ENCODE measurements around the gene PJA1.

Gene PJA1

DNA sequence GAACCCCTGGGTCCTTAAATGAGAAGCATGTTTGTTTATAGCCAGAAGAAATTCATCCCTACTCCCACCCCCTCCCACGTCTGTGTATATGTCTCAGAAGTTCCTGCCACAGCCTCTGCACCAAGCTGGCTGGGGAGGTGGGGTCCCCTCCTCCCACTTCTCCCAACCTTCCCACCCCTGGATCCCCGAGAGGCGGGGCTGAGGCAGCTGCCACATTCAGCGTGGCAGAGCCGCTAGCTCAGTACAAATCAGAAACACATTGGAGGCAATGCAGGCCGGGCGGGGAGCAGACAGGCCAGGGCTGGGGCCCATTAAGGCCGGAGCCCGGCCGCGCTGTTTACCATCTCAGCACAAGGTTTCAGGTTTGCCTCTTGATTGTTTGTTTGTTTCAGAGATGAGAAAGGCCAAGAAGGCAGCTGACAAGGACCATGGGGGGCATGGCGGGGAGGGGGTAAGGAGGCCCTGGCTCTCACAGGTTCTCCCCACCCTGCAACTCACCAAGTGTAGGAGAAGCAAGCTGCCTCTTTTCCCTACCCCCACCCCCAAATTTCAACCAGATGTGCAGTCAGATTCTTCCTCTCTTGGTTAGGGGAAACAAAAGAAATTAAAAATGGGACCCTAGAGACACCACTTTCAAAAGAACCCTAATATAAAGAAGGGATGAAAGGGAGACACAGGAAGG lies 22.3 kb downstream of the PJA1 start:
- no peak for DNase-seq (ENCODE audit: low spot score)

DNA sequence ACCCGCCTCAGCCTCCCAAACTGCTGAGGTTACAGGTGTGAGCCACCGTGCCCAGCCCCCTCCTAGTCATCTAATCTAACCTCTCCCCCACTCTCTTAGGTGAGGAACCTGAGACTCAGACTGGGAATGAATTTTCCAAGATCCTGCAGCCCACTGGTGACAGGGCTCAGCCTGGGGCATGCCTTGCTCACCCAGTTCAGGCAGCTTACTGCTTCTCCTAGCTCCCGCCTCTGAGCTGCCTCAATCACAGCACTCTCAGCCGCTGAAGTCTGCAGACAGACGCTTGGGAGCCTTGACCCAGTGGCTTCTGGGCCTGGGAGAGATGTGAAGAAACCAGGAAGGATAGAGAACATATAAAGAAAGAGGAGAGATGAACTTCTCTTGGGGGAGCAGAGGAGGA lies 24.4 kb downstream of the PJA1 start:
- no peak for DNase-seq (ENCODE audit: low spot score)

DNA sequence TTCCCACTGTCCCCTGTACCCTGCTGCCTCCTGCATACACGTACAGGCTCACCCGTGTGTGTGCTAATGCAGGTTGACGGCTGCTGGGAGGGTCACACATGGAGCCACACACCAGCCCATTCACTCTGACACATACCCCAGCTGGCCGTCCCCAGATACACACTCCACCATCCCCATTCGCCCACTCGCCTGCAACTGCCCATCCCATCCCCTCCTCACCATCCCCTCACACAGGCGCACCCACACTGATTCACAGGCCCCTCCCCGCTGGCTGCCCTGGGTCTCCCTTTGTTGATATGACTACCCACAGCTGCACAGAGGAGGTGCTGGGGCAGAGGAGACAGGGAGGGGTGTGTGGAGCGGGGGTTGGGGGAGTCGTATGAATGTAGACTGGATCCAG lies 25.7 kb downstream of the PJA1 start:
- no peak for DNase-seq (ENCODE audit: low spot score)

DNA sequence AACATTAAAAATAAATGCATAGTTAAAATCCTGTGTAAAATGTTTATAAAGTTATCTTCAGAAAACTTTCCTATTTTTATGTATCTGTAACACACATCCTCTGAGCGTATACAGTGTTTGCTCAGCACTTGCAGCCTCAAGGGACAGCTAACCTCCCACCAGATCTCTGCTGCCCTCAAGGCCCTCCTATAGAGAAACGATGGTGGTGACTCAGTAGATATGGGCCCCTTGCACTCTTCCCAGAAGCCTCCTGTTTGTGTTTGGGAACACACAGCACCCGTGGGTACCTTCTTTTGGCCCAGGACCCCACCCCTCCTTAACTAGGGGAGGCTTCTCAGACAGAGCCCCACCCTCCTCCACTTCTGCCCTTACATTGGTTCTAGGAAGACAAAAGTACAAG lies 26.7 kb downstream of the PJA1 start:
- DNase-seq (ENCODE audit: low spot score), result no peak

DNA sequence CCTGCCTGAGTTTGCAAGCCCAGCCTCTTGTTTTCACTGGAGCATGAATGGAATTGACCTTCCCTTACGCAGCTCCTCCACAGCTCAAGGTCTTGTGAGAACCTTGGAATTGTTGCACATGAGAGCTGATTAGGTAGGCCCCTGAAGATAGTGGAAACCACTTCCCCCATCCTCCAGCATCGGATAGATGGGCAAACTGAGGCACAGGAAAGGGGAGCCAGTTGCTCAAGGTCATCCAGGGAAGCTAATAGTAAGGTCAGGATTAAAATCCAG lies 27.2 kb downstream of the PJA1 start:
- no peak for DNase-seq (ENCODE audit: low spot score)

DNA sequence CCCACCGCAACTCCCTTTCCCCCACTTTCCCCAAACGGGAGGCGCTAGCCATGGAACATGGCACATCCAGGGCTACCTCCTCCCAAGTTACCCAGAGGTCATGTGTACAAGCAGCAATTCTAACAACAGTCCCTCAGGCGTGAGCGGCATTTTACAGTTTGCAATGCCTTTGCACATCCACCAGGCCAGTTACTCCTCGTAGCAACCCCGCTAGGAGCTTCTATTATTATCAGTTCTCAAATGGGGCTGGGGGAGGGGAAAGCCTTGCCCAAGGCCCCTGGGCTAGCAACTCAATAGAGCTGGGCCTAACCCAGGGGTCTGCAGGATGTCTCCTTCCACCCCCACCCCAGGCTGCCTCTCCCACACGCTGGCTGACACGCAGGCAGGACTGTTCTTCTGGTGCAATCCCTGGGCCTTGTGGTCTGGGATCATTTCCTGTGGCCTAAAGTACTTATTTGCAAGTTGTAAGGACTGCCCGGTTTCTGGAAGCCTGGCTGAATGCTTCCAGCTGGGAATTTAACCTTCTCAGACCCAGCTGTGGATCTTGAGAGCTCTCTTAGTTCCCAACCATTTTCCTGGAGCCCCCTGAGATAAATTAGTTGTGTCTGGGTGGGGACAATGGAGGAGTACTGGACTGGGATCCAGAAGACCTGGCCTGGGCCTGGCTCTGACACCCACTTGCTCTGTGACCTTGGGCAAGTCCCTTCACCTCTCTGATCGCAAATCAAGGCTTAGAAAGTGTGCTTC lies 27.7 kb downstream of the PJA1 start:
- no peak for DNase-seq (ENCODE audit: low spot score)

DNA sequence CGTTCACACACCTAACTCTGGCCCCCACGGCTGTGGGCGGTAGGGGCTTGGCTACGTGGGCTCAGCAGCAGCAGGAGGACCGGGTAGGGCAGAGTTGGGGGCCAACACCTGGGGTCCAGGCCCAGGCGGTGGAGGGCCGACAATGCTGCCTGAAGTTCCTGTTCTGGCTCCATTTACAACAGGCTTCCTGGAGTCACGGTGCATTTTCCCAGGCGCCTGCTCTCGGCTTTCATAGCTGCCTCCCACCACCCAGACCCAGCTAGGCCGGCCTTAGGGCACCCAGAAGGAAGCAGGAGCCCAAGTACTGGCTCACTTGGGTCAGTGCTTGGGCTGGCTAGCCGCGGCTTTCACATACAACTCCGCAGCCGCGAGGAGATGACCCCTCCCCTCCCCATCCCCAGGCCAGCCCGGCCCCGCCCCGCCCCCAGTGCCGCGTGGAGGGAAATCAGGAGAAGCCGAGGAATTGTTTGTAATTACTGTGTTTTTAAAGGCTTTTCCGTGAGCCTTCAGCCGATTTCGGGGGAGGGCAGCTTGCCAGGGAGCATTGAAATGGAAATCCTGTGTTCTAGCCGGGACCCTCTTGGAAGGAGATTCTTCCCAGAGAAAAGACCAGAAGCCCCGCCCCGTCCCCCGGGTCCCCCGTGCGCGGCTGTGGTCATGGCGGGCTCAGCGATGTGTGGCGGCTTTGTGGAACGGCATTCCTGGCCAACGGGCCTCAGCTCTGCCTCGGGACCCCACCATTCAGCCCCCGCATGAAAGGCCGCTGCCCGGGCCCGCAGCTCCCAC lies 28.5 kb downstream of the PJA1 start:
- no peak for DNase-seq (ENCODE audit: low spot score)

DNA sequence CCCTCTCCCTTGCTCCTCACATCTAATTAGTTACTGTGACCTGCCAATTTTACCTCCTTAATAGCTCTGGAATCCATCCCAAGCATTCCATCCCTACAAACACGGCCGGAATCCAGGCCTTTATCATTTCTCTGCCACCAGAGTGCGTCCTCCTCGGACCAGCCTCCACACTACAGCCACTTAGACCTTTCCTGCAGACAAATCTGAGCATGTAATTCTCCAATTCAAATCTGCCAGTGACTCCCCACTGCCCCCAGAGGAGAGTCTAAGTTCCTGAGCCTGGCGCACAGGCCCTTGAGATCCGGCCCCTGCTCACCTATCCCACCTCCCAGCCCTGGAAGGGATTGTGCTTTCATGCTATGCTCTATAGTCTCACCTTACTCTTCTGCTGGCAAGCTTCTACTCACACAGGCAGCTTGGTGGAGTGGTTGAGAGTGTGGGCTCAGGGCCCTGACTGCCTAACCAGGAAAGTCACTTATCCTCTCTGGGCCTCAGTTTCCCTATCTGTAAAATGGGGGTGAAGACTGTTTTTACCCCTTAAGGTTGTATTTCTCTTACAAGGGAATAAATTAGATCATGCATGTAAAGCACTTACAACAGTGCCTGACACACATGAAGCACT lies 31.2 kb downstream of the PJA1 start:
- DNase-seq (ENCODE audit: low spot score), result no peak

DNA sequence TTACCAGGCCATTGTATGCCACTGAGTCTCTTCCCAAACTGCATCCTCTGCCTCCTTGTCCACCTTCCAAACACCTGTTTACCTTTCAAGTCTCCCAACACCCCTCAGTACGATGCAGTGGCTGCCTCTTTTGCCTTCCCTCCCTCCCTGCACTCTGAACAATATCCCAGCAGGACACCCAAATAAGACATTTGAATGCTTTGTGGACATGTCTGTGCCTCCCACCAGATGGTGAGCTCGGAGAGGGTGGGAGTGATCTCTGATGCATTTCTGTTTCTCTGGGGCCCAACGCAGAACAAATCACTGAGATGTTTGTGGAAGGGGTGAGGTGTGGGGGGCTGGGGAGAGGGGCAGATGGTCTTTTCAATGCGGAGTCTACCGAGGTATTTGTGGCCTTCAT lies 33.4 kb downstream of the PJA1 start:
- no peak for DNase-seq (ENCODE audit: low spot score)

DNA sequence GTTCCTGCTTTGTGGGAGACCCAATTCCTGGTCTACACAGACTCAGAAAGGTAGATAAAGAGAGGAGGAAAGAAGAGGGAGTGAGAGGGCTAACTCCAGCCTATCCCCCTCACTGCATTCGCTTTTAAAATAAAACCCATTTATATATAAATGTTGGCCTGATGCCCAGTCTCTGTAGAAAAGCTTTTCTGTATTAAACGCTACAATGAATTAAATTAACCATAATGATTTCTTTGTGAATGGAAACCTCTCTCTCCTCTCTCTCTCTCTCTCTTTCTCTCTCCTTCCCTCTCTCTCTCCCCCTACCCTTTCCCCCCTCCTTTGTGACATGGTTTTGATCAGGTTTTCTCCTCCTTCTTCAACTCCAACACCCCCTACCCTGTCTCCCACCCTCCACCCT lies 34.8 kb downstream of the PJA1 start:
- peak; percentile 30 for DNase-seq (ENCODE audit: low spot score)

DNA sequence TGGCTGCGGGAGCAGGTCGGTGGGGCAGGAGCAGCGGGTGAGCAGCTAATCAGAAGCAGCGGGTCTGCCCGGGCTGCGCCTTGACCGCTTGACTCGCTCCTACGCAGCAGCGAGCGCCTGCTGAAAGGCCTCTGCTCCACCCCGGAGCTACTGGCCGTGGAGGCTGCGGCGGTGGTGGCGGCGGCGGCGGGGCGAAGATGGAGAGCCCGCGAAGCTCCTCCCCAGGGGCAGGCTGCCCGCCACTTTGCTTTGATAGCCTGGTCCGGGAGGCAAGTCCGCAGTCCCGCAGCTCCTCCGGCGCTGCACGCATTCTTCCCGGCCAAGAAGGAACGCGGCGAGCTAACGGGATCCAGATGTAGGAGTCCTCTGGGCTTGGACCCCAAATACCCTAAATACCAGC lies 36.7 kb downstream of the PJA1 start:
- no peak for DNase-seq (ENCODE audit: low spot score)

DNA sequence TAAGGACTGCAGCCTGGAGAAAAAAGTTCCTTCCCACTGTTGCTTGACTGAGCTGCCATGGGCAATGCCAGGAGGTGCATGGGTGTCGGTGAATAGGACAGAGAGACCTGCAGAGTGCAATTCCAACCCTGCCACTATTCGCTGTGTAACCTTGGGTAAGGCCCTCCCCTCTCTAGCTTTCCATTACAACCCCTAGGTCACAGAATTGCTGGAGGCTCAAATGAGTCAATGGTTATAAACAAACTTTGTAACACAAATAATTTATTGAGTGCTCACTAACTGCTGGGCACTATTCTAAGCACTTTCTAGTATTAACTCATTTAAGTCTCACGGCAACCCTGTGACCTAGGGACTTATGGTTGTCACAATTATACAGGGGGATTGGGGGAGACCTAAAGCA lies 37.8 kb downstream of the PJA1 start:
- no peak for DNase-seq (ENCODE audit: low spot score)

DNA sequence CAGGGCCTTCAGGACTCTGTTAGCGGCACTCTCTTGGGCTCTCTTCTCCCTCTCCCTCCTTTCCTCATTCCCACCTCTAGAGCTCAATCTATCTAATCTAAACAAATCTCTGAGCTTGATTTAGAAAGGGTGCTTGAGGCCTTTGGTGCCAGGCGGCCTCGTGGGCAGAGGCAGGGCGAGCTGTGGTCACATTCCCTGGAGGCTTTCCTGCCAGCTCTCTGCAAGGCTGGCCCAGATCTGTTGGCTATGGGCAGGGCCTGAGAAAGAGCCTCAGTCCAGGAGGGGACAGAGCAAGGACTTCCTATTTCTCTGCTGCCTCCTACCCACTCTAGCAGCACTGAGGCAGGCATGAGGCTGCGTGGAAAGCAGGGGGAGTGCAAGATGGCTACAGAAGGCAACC lies 38.6 kb downstream of the PJA1 start:
- no peak for DNase-seq (ENCODE audit: low spot score)

DNA sequence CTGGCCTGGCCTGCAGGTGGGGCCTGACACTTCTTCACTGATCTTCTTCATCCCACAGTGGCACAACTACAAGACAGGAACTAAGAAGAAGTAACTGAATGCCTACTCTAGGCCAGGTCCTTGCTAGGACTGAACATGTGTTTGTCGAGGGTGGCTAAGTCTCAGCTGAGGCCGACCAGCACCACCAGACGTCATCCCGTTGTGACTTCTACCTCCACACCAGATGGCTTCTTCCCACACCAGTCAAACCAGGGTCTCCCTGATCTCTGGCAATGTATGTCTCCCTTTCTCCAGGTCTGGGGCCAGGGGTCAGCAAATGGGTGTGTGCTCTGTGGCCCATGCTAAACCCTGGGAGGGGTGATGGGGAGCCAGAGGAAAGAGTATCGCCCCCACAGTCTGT lies 40.2 kb downstream of the PJA1 start:
- no peak for DNase-seq (ENCODE audit: low spot score)

DNA sequence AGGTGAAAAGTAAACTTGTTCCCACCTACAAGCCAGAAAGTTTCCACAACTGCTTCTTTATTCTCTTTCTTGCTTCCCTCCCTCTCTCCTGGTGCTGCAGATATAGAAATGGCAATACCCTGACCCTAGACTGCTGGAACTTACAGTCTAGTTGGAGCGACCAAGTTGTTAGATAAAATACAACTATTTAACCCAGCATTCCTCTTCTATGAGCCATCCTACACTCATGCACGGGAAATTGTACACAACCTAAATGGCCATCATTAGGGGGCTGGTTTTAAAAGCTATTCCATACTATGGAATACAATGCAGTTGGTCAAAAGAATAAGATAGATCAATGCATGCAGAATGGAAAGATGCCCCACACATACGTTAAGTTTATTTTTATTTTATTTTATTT lies 41.1 kb downstream of the PJA1 start:
- no peak for DNase-seq (ENCODE audit: low spot score)

DNA sequence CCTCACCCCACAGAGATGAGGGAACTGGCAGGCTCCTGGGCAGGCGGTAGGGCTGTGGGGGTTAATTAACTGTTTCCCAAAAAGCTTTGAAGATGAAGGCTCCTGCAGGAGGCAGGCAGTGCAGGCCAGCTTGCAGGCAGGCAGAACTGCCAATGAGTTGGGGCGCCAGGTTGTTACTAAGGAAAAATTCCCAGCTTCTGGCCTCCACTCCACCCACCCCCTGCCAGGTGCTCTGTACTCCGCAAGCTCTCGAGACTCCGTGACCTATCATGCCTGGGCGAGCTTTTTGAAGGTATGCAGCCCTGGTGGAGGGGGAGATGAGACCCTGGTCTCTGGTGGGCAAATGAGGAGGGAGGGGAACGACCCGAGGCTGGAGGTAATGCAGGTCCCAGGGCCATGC lies 41.8 kb downstream of the PJA1 start:
- no peak for DNase-seq (ENCODE audit: low spot score)

DNA sequence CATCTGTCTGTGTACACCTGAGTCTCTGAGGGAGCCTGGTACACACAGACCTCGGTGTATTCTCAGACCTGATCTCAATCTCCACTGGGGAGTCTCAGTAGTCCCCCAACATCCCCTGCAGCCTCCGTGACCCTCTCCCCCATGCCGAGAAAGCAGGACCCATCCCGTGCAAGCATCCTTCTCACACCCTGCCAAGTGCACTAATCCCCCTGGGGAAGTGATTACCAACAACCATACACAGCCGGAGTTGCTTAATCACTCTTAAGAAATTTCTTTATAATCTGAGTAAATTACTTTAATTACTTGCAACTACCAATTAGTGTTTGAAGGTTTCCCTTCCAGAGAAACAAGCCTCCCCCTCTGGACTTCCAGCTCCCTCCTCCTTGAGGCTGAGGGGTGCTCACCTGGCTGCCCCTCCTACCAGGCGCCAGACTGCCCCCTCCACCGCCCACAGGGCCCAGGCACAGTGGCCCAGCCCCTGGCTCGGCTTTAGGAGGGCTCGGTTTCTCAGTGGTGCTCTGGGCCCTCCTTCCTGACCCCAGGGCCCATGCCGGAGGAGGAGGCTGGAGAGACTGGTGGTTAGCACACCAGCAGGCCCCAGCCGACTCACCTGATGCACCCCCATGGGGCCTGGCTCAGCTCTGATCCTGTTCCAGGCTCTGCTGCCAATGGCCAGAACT lies 43.8 kb downstream of the PJA1 start:
- no peak for DNase-seq (ENCODE audit: low spot score)

DNA sequence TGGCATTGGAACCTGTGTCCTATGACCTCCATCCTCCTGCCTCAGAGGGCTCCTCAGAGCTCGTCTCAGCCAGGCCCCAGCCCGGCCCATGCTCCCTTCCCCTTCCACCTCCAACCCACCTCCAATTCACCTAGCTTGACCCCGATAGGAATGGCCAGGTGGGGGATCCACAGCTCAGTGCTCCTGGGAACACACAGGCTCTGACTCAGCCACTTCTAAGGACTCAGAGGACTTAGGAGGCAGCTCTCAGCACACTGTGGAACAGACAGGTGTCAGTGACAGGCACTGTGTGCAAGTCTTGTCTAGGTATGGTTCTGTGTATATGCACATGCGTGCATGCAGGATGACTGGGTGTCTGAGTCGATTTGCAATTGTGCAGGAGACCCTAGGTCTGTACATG lies 44.8 kb downstream of the PJA1 start:
- DNase-seq (ENCODE audit: low spot score), result no peak

DNA sequence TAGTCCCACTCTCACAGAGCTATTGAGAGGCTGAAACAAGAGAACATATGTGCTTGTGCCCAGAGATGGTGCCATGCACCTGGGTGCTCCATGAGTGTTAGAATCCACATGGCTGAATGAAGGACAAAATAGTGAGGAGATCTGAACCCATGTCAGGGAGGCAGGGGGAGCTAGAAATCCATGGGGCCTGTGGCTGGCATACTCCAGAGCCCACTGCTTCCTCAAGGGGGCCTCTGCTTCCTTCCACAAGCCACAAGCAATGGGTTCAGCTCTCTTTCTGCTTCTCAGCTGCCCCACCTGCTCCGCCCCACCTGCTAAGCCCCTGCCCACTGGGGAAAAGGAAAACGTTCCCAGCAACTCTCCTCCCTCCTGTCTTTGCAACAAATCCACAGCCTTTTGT lies 46.1 kb downstream of the PJA1 start:
- no peak for DNase-seq (ENCODE audit: low spot score)

DNA sequence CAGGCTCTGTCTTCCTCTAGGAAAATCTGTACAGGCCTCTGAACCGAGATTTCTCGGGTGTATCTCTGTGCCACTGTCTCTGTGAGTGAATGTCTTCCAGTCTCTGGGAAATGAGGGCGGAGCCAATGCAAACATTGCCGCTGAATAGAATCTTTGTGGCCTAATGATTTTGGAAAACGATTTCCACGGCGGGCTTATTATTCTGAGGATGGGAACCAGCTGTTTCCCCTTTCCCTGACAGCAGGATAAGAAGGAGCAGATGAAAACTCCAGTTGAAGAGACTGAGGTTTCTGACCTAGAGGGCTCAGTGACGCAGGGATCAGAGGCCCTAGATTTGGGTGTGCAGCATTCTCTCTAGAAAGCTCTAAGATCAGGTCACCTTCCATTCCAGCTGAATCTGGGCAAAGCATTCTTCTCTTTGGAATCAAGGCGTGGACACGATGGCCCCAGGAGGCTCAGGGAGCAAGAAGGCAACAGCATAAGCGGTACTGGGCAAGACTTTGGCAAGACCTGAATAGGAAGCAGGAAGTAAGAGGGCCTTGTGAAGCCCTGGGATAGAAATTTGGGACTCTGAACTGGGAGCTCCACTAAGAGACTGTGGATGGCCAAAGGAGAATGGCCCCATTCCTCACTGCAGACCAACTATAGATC lies 47.3 kb downstream of the PJA1 start:
- DNase-seq (ENCODE audit: low spot score), result no peak

DNA sequence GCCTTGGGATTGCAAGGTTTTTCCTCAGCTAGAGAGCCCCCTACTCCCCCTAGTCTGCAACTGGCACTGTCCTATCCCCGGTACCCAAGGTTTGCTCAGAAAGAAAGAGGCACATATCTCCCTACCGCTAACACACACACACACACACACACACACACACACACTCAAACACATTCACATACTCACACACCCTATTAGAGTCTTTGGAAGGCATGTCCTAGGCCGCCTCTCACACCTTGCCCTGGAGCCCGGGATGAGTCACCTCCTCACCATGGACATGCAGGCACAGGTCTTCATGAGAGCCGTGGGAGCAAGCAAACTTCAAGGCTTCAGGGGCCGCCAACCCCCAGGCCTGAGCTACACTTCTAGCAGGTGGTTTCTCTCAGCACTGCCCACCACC lies 49.2 kb downstream of the PJA1 start:
- DNase-seq (ENCODE audit: low spot score), result no peak

DNA sequence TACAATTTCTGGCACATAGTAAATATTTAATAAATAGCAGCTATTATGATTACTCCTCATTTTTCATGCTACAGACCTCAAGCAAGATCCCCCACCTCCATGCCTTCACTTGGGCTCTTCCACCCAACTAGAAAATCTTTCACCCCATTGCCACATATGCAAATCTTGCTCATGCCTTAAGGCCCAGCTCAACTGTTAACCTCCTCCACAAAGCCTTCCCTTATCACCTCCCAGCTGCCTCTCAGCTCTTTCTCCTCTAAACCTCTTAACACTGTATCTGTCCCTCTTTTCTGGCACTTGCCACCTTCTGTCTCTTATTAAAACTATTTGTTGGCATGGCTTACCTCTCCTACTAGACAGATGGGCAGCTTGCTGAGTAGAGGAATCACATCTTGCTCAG lies 51.5 kb downstream of the PJA1 start:
- DNase-seq (ENCODE audit: low spot score), result no peak

Measured in pons (tissue), 1 donor.